GM12878 (cell line): Measurements from ENCODE around the gene GAS2L2. TPM values are rescaled to one million over a fixed set of nuclear protein-coding genes. Genes with fewer than 3 reads are reported as not detected.

Experiments used
- ATAC-seq: fragments of 200-7000 bp; cut with Tn5 transposase; 3 replicates; pipeline ENCODE4 v1.9.1; 2020; ENCODE audit warnings: mild to moderate bottlenecking, moderate library complexity
- BruUV-seq: library from RNA; stranded (reverse); fragments of 400-500 nt; replicated peaks from 2 replicates; lab custom pipeline; 2021; lab: Mats Ljungman, UMichigan
- CTCF ChIA-PET: fragments of 300-600 bp; sonication (Branson Sonifier 250); formaldehyde crosslinking; extraction: SDS; loops from one replicate; lab custom pipeline; 2021; ENCODE audit warnings: inconsistent platforms; lab: Yijun Ruan, JAX
- POLR2A ChIA-PET: fragments of 350-600 bp; formaldehyde crosslinking; extraction: SDS; loops from one replicate; lab custom pipeline; 2021; ENCODE audit warnings: inconsistent platforms; lab: Charles Lee
- RAD21 ChIA-PET: fragments of 300-600 bp; sonication (Branson Sonifier 250); formaldehyde crosslinking; loops from one replicate; lab custom pipeline; 2023; ENCODE audit warnings: antibody characterized with exemption; ENCODE audit not compliant: unreplicated experiment; lab: Charles Lee
- SMC1A ChIA-PET: fragments of 300-600 bp; sonication (Branson Sonifier 250); formaldehyde crosslinking; loops from one replicate; lab custom pipeline; 2023; ENCODE audit not compliant: unreplicated experiment, uncharacterized antibody; lab: Charles Lee
- DNase-seq: peaks from one replicate; pipeline ENCODE4 v3.0.0-alpha.2; 2011; ENCODE audit warnings: low read depth, low spot score
- FAIRE-seq: peaks from 3 replicates; lab custom pipeline; 2011; peaks lifted over from hg19 to GRCh38; lab: Jason Lieb, UNC
- H2AFZ ChIP-seq: 2 replicates; pipeline ENCODE4 v1.6.0; 2011; ENCODE audit warnings: low read depth, low read length, control low read depth; ENCODE audit not compliant: control insufficient read depth
- H3K27ac ChIP-seq: 2 replicates; pipeline ENCODE4 v1.5.1; 2011; ENCODE audit warnings: control low read depth; ENCODE audit not compliant: control insufficient read depth, insufficient read depth
- H3K27me3 ChIP-seq, 2 experiments: replicated peaks in 1 of 2; 2 replicates each; pipeline versions ENCODE4 v1.6.0 to v1.6.1; 2011; ENCODE audit warnings: low read length in 1 of 2; ENCODE audit not compliant: control insufficient read depth in 2 of 2, insufficient read depth in 2 of 2
- H3K36me3 ChIP-seq, 2 experiments: 2 replicates each; pipeline ENCODE4 v1.5.1; 2011; ENCODE audit warnings: low read length in 1 of 2; ENCODE audit not compliant: control insufficient read depth in 2 of 2, insufficient read depth in 2 of 2
- H3K4me1 ChIP-seq: 2 replicates; pipeline ENCODE4 v1.6.1; 2011; ENCODE audit warnings: mild to moderate bottlenecking, low read length, moderate library complexity, mixed read lengths; ENCODE audit not compliant: control insufficient read depth, insufficient read depth
- H3K4me2 ChIP-seq: 2 replicates; pipeline ENCODE4 v1.6.0; 2011; ENCODE audit warnings: control low read depth; ENCODE audit not compliant: control insufficient read depth, insufficient read depth
- H3K4me3 ChIP-seq: fragments of 200-600 bp; sonication (generic); 2 replicates; pipeline ENCODE4 v1.5.1; 2016
- H3K79me2 ChIP-seq: 2 replicates; pipeline ENCODE4 v1.6.0; 2011; ENCODE audit warnings: low read length; ENCODE audit not compliant: control insufficient read depth, insufficient read depth
- H3K9ac ChIP-seq: 2 replicates; pipeline ENCODE4 v1.8.0; 2011; ENCODE audit warnings: low read length, control low read depth, mixed read lengths; ENCODE audit not compliant: control insufficient read depth, insufficient read depth
- H3K9me3 ChIP-seq: replicated peaks from 3 replicates; pipeline ENCODE4 v1.5.1; 2011; ENCODE audit warnings: mild to moderate bottlenecking, low read length; ENCODE audit not compliant: control insufficient read depth, insufficient read depth
- H4K20me1 ChIP-seq: 2 replicates; pipeline ENCODE4 v1.6.0; 2011; ENCODE audit not compliant: control insufficient read depth, insufficient read depth
- ATF7 ChIP-seq: fragments of 450-650 bp; IDR thresholded peaks from 2 replicates; pipeline ENCODE4 v1.6.1; 2016; ENCODE audit warnings: low read depth, mild to moderate bottlenecking
- MYC ChIP-seq: IDR thresholded peaks from 2 replicates; pipeline ENCODE4 v1.6.1; 2011; ENCODE audit warnings: mild to moderate bottlenecking, low read length, moderate library complexity, inconsistent platforms; ENCODE audit not compliant: insufficient read depth, insufficient replicate concordance, insufficient read length, severe bottlenecking
- SMAD1 ChIP-seq: fragments of 450-650 bp; IDR thresholded peaks from 2 replicates; pipeline ENCODE4 v1.6.1; 2018; ENCODE audit warnings: mild to moderate bottlenecking, low read depth; ENCODE audit not compliant: partially characterized antibody
- SMAD5 ChIP-seq: IDR thresholded peaks from 2 replicates; pipeline ENCODE4 v1.6.1; 2016; ENCODE audit warnings: antibody characterized with exemption, low read depth
- SMARCA5 ChIP-seq: fragments of 450-650 bp; IDR thresholded peaks from 2 replicates; pipeline ENCODE4 v1.6.1; 2017; ENCODE audit warnings: mild to moderate bottlenecking
- SREBF2 ChIP-seq: IDR thresholded peaks from 2 replicates; pipeline ENCODE4 v1.6.1; 2012; ENCODE audit warnings: mild to moderate bottlenecking, low read length
- ZBED1 ChIP-seq: IDR thresholded peaks from 2 replicates; pipeline ENCODE4 v1.6.1; 2016; ENCODE audit warnings: borderline replicate concordance
- WGBS: methylation state at CpG from one replicate; pipeline ENCODE4 v1.1.6; 2016; ENCODE audit warnings: low lambda C conversion rate; ENCODE audit not compliant: insufficient replicate concordance, insufficient coverage; ENCODE audit errors: missing lambda C conversion rate; 5-methylcytosine and 5-hydroxymethylcytosine counted together
- in situ Hi-C: fragments of 300-500 bp; cut with MboI; formaldehyde crosslinking; loops from 9 replicates; pipeline ENCODE4 v1.14.3; 2018; ENCODE audit warnings: mixed read lengths
- intact Hi-C: fragments of 100-400 bp; cut with micrococcal nuclease; formaldehyde crosslinking; loops from one replicate; pipeline ENCODE4 v1.14.2; 2022; ENCODE audit not compliant: unreplicated experiment
- polyA plus RNA-seq, 11 experiments: library from polyadenylated mRNA; depleted of rRNA in 4 of 11; unstranded in 6 of 11; stranded (reverse) in 5 of 11; fragments of >200 nt; fragmentation: Nextera tagmentation in 4 of 11; fragmentation: Illumina TruSeq in 1 of 11; extraction: Ambion mirVana in 4 of 11; extraction: Trizol in 1 of 11; gene quantifications; 1 replicate in 1 of 11; 2 replicates in 10 of 11; pipeline versions ENCODE4 v1.2.1 to v1.2.3, GENCODE V29; 2011 to 2016; ENCODE audit warnings: inconsistent platforms in 2 of 11, missing spikeins in 2 of 11, low read depth in 1 of 11
- total RNA-seq, 4 experiments: library from RNA; depleted of rRNA in 3 of 4; stranded (reverse); fragments of >200 nt in 3 of 4; fragmentation: Illumina TruSeq in 1 of 4; extraction: Trizol in 1 of 4; gene quantifications; 2 replicates each; pipeline versions ENCODE4 v1.2.1 to v1.2.3, GENCODE V29; 2013 to 2021
- TF ChIP-seq, protein P1 (sequence below): IDR thresholded peaks from 2 replicates; pipeline ENCODE4 v1.6.1; 2011; ENCODE audit warnings: mild to moderate bottlenecking, low read depth, low read length, moderate library complexity; ENCODE audit not compliant: insufficient replicate concordance
- TF ChIP-seq, protein P2 (sequence below): IDR thresholded peaks from 2 replicates; pipeline ENCODE4 v1.6.1; 2012; ENCODE audit warnings: improper control_type of control experiment, low read depth, low read length; ENCODE audit not compliant: insufficient replicate concordance
- TF ChIP-seq, protein P3 (sequence below): fragments of 450-650 bp; IDR thresholded peaks from 2 replicates; pipeline ENCODE4 v1.6.1; 2018; ENCODE audit warnings: borderline replicate concordance, mild to moderate bottlenecking; ENCODE audit not compliant: partially characterized antibody
- TF ChIP-seq, protein P4 (sequence below): IDR thresholded peaks from 2 replicates; pipeline ENCODE4 v1.6.1; 2012; ENCODE audit warnings: low read depth, low read length, improper control_type of control experiment

The GAS2L2 gene
- total and polyA plus RNA-seq, 10 of the 15 experiments (the other 5 are each of a cell fraction or from before 2014, with no cell fraction given) = 0.01 TPM; not detected in 9

DNA sequence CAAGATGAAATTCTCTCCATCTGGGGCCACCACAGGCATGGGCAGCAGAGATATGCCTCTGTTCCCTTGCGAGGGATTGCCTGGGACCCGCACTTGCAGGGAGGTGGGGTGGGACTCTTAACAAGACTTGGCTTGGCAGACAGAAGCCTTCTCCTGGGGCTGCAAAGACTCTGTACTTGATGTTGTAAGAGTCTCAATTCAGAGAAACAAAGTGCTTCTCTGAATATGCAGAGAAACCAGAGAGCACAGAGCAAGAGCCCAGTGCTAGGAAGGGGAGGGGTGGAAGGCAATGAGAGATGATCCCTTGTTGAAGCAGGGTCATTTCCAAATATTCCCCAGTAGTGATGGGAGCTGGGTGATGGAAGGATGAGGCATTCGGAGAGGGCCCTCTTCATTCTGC is 40.2 kb upstream of the GAS2L2 start:
- H3K9me3 ChIP-seq = no peaks in the 10 kb centered on the region
- H3K4me2 ChIP-seq = no peak overlapping the region
- FAIRE-seq = no peak
- no peak overlapping the region for H3K27ac ChIP-seq
- in situ Hi-C loops = no loop called here
- no TSS peak for BruUV-seq
- TF ChIP-seq MYC (no peak), SMAD1 (no peak), ATF7 (no peak), SMARCA5 (no peak), SMAD5 (no peak), SREBF2 (no peak), ZBED1 (no peak)
- TF ChIP-seq, protein P1, sequence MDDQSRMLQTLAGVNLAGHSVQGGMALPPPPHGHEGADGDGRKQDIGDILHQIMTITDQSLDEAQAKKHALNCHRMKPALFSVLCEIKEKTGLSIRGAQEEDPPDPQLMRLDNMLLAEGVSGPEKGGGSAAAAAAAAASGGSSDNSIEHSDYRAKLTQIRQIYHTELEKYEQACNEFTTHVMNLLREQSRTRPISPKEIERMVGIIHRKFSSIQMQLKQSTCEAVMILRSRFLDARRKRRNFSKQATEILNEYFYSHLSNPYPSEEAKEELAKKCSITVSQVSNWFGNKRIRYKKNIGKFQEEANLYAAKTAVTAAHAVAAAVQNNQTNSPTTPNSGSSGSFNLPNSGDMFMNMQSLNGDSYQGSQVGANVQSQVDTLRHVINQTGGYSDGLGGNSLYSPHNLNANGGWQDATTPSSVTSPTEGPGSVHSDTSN = no peak
- TF ChIP-seq, protein P2, sequence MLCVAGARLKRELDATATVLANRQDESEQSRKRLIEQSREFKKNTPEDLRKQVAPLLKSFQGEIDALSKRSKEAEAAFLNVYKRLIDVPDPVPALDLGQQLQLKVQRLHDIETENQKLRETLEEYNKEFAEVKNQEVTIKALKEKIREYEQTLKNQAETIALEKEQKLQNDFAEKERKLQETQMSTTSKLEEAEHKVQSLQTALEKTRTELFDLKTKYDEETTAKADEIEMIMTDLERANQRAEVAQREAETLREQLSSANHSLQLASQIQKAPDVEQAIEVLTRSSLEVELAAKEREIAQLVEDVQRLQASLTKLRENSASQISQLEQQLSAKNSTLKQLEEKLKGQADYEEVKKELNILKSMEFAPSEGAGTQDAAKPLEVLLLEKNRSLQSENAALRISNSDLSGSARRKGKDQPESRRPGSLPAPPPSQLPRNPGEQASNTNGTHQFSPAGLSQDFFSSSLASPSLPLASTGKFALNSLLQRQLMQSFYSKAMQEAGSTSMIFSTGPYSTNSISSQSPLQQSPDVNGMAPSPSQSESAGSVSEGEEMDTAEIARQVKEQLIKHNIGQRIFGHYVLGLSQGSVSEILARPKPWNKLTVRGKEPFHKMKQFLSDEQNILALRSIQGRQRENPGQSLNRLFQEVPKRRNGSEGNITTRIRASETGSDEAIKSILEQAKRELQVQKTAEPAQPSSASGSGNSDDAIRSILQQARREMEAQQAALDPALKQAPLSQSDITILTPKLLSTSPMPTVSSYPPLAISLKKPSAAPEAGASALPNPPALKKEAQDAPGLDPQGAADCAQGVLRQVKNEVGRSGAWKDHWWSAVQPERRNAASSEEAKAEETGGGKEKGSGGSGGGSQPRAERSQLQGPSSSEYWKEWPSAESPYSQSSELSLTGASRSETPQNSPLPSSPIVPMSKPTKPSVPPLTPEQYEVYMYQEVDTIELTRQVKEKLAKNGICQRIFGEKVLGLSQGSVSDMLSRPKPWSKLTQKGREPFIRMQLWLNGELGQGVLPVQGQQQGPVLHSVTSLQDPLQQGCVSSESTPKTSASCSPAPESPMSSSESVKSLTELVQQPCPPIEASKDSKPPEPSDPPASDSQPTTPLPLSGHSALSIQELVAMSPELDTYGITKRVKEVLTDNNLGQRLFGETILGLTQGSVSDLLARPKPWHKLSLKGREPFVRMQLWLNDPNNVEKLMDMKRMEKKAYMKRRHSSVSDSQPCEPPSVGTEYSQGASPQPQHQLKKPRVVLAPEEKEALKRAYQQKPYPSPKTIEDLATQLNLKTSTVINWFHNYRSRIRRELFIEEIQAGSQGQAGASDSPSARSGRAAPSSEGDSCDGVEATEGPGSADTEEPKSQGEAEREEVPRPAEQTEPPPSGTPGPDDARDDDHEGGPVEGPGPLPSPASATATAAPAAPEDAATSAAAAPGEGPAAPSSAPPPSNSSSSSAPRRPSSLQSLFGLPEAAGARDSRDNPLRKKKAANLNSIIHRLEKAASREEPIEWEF = no peak
- TF ChIP-seq, protein P3, sequence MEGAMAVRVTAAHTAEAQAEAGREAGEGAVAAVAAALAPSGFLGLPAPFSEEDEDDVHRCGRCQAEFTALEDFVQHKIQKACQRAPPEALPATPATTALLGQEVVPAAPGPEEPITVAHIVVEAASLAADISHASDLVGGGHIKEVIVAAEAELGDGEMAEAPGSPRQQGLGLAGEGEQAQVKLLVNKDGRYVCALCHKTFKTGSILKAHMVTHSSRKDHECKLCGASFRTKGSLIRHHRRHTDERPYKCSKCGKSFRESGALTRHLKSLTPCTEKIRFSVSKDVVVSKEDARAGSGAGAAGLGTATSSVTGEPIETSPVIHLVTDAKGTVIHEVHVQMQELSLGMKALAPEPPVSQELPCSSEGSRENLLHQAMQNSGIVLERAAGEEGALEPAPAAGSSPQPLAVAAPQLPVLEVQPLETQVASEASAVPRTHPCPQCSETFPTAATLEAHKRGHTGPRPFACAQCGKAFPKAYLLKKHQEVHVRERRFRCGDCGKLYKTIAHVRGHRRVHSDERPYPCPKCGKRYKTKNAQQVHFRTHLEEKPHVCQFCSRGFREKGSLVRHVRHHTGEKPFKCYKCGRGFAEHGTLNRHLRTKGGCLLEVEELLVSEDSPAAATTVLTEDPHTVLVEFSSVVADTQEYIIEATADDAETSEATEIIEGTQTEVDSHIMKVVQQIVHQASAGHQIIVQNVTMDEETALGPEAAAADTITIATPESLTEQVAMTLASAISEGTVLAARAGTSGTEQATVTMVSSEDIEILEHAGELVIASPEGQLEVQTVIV = no peak
- TF ChIP-seq, protein P4, sequence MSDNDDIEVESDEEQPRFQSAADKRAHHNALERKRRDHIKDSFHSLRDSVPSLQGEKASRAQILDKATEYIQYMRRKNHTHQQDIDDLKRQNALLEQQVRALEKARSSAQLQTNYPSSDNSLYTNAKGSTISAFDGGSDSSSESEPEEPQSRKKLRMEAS = no peak
- intact Hi-C loops = no loop called here
- ChIA-PET POLR2A (no interaction called here), SMC1A (no interaction called here), CTCF (interaction anchor here (0.7 to 2.0 kb wide), 4 partner anchors 12 to 29 kb away, joined by 3 to 9 read pairs (median 6); no protein-coding TSS in a partner anchor), RAD21 (no interaction called here)
- no peaks in the 10 kb centered on the region for H3K79me2 ChIP-seq
- no peak for DNase-seq
- WGBS = 85% methylated on average over 3 of the region's 3 CpGs
- no peak overlapping the region for H3K4me3 ChIP-seq
- H3K4me1 ChIP-seq = peaks cover 4% of the 10 kb centered on the region
- no peak for ATAC-seq
- no peaks in the 10 kb centered on the region; the same call in 1 of the 2 replicates for H4K20me1 ChIP-seq
- peaks cover 10 to 19% of the 10 kb centered on the region in 2 experiments for H3K27me3 ChIP-seq
- no peak overlapping the region for H2AFZ ChIP-seq
- H3K36me3 ChIP-seq = no peaks in the 10 kb centered on the region
- H3K9ac ChIP-seq = no peak overlapping the region
